K562 (cell line): Measurements from ENCODE around the gene AJM1. TPM values are rescaled to one million over a fixed set of nuclear protein-coding genes. Genes with fewer than 3 reads are reported as not detected.
A peak's percentile ranks its signal among the peaks of the same experiment; 100 is the strongest.

Experiments used
- CSDE1 ChIP-seq, 2 experiments: fragments of 450-650 bp; IDR thresholded peaks; 2 replicates each; pipeline ENCODE4 v1.6.1; 2016; ENCODE audit warnings: mild to moderate bottlenecking in 1 of 2
- CXXC5 ChIP-seq: fragments of 250-450 bp; sonication (Bioruptor Pico); IDR thresholded peaks from 2 replicates; pipeline ENCODE4 v1.8.0; 2022; ENCODE audit warnings: inconsistent platforms, mild to moderate bottlenecking, moderate library complexity
- ETV6 ChIP-seq, 3 experiments: fragments of 150-350 bp in 1 of 3; sonication (generic) in 1 of 3; formaldehyde crosslinking in 1 of 3; IDR thresholded peaks; 2 replicates each; pipeline versions ENCODE4 v1.6.1 to v1.8.0; 2014 to 2022; ENCODE audit warnings: borderline replicate concordance in 2 of 3, low read depth in 2 of 3, antibody characterized with exemption in 1 of 3, low read length in 1 of 3, mild to moderate bottlenecking in 1 of 3, missing genetic modification reagents in 1 of 3
- JUND ChIP-seq, 2 experiments: IDR thresholded peaks; 2 replicates in 1 of 2; 3 replicates in 1 of 2; pipeline ENCODE4 v1.6.1; 2011; ENCODE audit warnings: borderline replicate concordance in 2 of 2, low read depth in 2 of 2, low read length in 2 of 2, improper control_type of control experiment in 1 of 2, missing biosample characterization in 1 of 2, missing genetic modification characterization in 1 of 2, missing genetic modification reagents in 1 of 2
- MYC ChIP-seq, 2 experiments: fragments of 250-450 bp in 1 of 2; sonication (Bioruptor Pico) in 1 of 2; IDR thresholded peaks; 2 replicates each; pipeline versions ENCODE4 v1.5.1 to v1.6.1; 2012 to 2021; ENCODE audit warnings: low read depth in 2 of 2, borderline replicate concordance in 1 of 2, improper control_type of control experiment in 1 of 2, low read length in 1 of 2, mild to moderate bottlenecking in 1 of 2, moderate library complexity in 1 of 2
- NR4A1 ChIP-seq, 2 experiments: fragments of 250-450 bp in 1 of 2; fragments of 450-650 bp in 1 of 2; sonication (Bioruptor Pico) in 1 of 2; IDR thresholded peaks; 2 replicates each; pipeline versions ENCODE4 v1.4.0 to v1.6.1; 2016 to 2020; ENCODE audit warnings: mild to moderate bottlenecking in 2 of 2, missing compliant biosample characterization in 1 of 2, missing genetic modification characterization in 1 of 2, moderate library complexity in 1 of 2
- PHB2 ChIP-seq: fragments of 450-650 bp; IDR thresholded peaks from 2 replicates; pipeline ENCODE4 v1.6.1; 2017; ENCODE audit warnings: low read depth
- POLR3G ChIP-seq: IDR thresholded peaks from 2 replicates; pipeline ENCODE4 v1.6.1; 2011; ENCODE audit not compliant: insufficient read length, insufficient replicate concordance; ENCODE audit errors: extremely low read depth
- RAD21 ChIP-seq, 2 experiments: fragments of 250-450 bp in 1 of 2; fragments of 450-650 bp in 1 of 2; sonication (Bioruptor Pico) in 1 of 2; formaldehyde crosslinking in 1 of 2; IDR thresholded peaks in 1 of 2; conservative IDR thresholded peaks in 1 of 2; 2 replicates each; pipeline versions ENCODE4 v1.4.0 to v1.8.0; 2020 to 2022; ENCODE audit warnings: mild to moderate bottlenecking in 2 of 2, moderate library complexity in 1 of 2
- RBM25 ChIP-seq: fragments of 200-400 bp; formaldehyde crosslinking; IDR thresholded peaks from 2 replicates; pipeline ENCODE4 v1.6.1; 2018; ENCODE audit warnings: low read length, low read depth, moderate library complexity; ENCODE audit not compliant: severe bottlenecking
- ZNF282 ChIP-seq: sonication (generic); formaldehyde crosslinking; IDR thresholded peaks from 2 replicates; pipeline ENCODE4 v1.8.1; 2023; ENCODE audit warnings: missing genetic modification reagents
- ZNF354B ChIP-seq: fragments of 250-450 bp; sonication (Bioruptor Pico); IDR thresholded peaks from 2 replicates; pipeline ENCODE4 v1.4.0; 2020
- ZNF583 ChIP-seq: fragments of 250-450 bp; sonication (Bioruptor Pico); IDR thresholded peaks from 2 replicates; pipeline ENCODE4 v1.4.0; 2020
- polyA plus RNA-seq, 8 experiments: library from polyadenylated mRNA; depleted of rRNA in 4 of 8; stranded (reverse) in 5 of 8; unstranded in 3 of 8; fragments of >200 nt; fragmentation: Nextera tagmentation in 2 of 8; fragmentation: Illumina TruSeq in 1 of 8; extraction: Ambion mirVana in 2 of 8; extraction: Trizol in 1 of 8; gene quantifications; 2 replicates each; pipeline versions ENCODE4 v1.2.1 to v1.2.3, GENCODE V29; 2011 to 2014; ENCODE audit warnings: inconsistent platforms in 1 of 8, missing spikeins in 1 of 8
- total RNA-seq, 7 experiments: library from RNA; depleted of rRNA in 6 of 7; stranded (reverse); fragments of >200 nt in 6 of 7; fragmentation: Illumina TruSeq in 2 of 7; extraction: Trizol in 2 of 7; gene quantifications; 2 replicates each; pipeline versions ENCODE4 v1.2.1 to v1.2.3, GENCODE V29; 2011 to 2021; ENCODE audit warnings: low replicate concordance in 1 of 7
- TF ChIP-seq, protein P1 (sequence below): fragments of 450-650 bp; IDR thresholded peaks from 2 replicates; pipeline ENCODE4 v1.6.1; 2017; ENCODE audit warnings: antibody characterized with exemption, mild to moderate bottlenecking
- TF ChIP-seq, protein P2 (sequence below), 2 experiments: fragments of 450-650 bp in 1 of 2; sonication (generic) in 1 of 2; formaldehyde crosslinking; conservative IDR thresholded peaks; 2 replicates each; pipeline versions ENCODE4 v1.4.0 to v1.8.1; 2020 to 2022; ENCODE audit warnings: mild to moderate bottlenecking in 1 of 2, missing genetic modification reagents in 1 of 2
- TF ChIP-seq, protein P3 (sequence below), 2 experiments: fragments of 450-650 bp; conservative IDR thresholded peaks; 2 replicates each; pipeline ENCODE4 v1.6.1; 2017; ENCODE audit warnings: mild to moderate bottlenecking in 2 of 2, moderate library complexity in 2 of 2

Gene AJM1
- total and polyA plus RNA-seq, 9 of the 15 experiments (the other 6 are each of a cell fraction or from before 2014, with no cell fraction given) = 0.01 to 3.7 (median 0.65) TPM; not detected in 1

DNA sequence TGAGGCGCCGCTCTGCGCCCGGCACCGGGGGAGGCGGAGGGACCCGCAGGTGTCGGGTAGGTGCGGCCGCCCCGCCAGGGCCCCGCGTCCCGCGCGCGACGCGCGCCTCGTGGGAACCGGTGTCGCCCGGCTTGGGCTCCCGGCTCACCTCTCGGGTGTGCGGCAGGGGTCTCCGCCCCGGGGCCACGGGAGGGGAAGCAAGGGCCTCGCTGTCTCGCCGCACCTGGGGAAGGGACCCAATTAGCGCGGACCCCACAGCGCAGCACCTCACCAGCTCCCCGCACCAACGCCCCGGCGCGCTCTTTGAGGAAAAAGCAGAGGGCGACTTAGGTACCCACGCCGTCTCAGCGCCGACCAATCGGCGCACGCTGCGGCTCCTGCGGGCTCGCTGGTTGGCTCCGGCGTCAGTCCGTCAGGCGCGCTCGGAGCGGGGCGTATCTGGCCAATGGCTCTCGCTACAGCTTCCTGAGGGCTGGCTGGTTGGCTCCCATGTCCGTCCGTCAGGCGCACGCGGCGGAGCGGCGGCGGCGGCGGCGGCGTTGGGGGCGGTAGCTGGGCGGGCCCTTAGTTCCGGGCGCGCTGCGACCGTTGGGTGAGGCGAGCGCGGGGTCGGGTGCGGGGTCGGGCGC, 43.8 kb downstream of the AJM1 start, which contains the start of gene TRAF2 (continued):
- TF ChIP-seq, protein P1, sequence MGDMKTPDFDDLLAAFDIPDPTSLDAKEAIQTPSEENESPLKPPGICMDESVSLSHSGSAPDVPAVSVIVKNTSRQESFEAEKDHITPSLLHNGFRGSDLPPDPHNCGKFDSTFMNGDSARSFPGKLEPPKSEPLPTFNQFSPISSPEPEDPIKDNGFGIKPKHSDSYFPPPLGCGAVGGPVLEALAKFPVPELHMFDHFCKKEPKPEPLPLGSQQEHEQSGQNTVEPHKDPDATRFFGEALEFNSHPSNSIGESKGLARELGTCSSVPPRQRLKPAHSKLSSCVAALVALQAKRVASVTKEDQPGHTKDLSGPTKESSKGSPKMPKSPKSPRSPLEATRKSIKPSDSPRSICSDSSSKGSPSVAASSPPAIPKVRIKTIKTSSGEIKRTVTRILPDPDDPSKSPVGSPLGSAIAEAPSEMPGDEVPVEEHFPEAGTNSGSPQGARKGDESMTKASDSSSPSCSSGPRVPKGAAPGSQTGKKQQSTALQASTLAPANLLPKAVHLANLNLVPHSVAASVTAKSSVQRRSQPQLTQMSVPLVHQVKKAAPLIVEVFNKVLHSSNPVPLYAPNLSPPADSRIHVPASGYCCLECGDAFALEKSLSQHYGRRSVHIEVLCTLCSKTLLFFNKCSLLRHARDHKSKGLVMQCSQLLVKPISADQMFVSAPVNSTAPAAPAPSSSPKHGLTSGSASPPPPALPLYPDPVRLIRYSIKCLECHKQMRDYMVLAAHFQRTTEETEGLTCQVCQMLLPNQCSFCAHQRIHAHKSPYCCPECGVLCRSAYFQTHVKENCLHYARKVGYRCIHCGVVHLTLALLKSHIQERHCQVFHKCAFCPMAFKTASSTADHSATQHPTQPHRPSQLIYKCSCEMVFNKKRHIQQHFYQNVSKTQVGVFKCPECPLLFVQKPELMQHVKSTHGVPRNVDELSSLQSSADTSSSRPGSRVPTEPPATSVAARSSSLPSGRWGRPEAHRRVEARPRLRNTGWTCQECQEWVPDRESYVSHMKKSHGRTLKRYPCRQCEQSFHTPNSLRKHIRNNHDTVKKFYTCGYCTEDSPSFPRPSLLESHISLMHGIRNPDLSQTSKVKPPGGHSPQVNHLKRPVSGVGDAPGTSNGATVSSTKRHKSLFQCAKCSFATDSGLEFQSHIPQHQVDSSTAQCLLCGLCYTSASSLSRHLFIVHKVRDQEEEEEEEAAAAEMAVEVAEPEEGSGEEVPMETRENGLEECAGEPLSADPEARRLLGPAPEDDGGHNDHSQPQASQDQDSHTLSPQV = no peak
- TF ChIP-seq RAD21 (CRISPR knock-in tag; conservative IDR thresholded peaks at IDR 0.05 in 1 of 2, IDR thresholded peaks at IDR 0.05 in 1 of 2) (no peak), ZNF583 (CRISPR knock-in tag) (0 out of 2 replicates have a peak, but pooled peaks have one; percentile 28), PHB2 (no peak), JUND (IDR thresholded peaks at IDR 0.05; ENCODE audit: borderline replicate concordance, low read depth, low read length) (0 out of 2 replicates have a peak, but pooled peaks have one; percentile 13), JUND (tag; IDR thresholded peaks at IDR 0.05; ENCODE audit: borderline replicate concordance, low read depth, low read length) (no peak), ZNF354B (CRISPR knock-in tag) (no peak), ZNF282 (CRISPR knock-in tag) (no peak), RBM25 (peak; percentile 100), CXXC5 (CRISPR knock-in tag) (peak; percentile 100), MYC (IDR thresholded peaks at IDR 0.05; ENCODE audit: low read depth, low read length) (peak; percentile 86), MYC (CRISPR knock-in tag; IDR thresholded peaks at IDR 0.05; ENCODE audit: borderline replicate concordance, low read depth) (no peak), CSDE1 (IDR thresholded peaks at IDR 0.05) (no peak), POLR3G (no peak), NR4A1 (CRISPR knock-in tag; IDR thresholded peaks at IDR 0.05) (peak; percentile 50; the same call in 1 of the 2 replicates), NR4A1 (tag; IDR thresholded peaks at IDR 0.05) (peak; percentile 70; the same call in 1 of the 2 replicates), ETV6 (IDR thresholded peaks at IDR 0.05; ENCODE audit: borderline replicate concordance in 1 of 2, low read depth in 2 of 2, low read length in 1 of 2) (no peak), ETV6 (CRISPR knock-in tag; IDR thresholded peaks at IDR 0.05; ENCODE audit: borderline replicate concordance) (no peak)
- TF ChIP-seq, protein P2, sequence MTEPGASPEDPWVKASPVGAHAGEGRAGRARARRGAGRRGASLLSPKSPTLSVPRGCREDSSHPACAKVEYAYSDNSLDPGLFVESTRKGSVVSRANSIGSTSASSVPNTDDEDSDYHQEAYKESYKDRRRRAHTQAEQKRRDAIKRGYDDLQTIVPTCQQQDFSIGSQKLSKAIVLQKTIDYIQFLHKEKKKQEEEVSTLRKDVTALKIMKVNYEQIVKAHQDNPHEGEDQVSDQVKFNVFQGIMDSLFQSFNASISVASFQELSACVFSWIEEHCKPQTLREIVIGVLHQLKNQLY (CRISPR knock-in tag; conservative IDR thresholded peaks at IDR 0.05) = no peak
- TF ChIP-seq, protein P3, sequence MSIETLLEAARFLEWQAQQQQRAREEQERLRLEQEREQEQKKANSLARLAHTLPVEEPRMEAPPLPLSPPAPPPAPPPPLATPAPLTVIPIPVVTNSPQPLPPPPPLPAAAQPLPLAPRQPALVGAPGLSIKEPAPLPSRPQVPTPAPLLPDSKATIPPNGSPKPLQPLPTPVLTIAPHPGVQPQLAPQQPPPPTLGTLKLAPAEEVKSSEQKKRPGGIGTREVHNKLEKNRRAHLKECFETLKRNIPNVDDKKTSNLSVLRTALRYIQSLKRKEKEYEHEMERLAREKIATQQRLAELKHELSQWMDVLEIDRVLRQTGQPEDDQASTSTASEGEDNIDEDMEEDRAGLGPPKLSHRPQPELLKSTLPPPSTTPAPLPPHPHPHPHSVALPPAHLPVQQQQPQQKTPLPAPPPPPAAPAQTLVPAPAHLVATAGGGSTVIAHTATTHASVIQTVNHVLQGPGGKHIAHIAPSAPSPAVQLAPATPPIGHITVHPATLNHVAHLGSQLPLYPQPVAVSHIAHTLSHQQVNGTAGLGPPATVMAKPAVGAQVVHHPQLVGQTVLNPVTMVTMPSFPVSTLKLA (conservative IDR thresholded peaks at IDR 0.05) = peak; percentile 77 to 89
